ENCODE results near the gene C12orf75.
"Not testable (repeated sequence)": the region's sequence is repeated elsewhere in the genome, so short reads cannot be mapped to it uniquely, and the experiment has no call there.

C12orf75 gene

GRCh38 chr12:105294161-105294560 is 36.3 kb upstream of the C12orf75 start:
- H3K27me3 ChIP-seq = no peaks in the 10 kb centered on the region
- H3K9me3 ChIP-seq = no peaks in the 10 kb centered on the region
- no peak overlapping the region for H3K4me3 ChIP-seq (ENCODE audit: low read depth in 1 of 2, low read length in 1 of 2)
- H3K36me3 ChIP-seq = no peaks in the 10 kb centered on the region
- no peak overlapping the region for H3K27ac ChIP-seq
- TF ChIP-seq, protein P1, sequence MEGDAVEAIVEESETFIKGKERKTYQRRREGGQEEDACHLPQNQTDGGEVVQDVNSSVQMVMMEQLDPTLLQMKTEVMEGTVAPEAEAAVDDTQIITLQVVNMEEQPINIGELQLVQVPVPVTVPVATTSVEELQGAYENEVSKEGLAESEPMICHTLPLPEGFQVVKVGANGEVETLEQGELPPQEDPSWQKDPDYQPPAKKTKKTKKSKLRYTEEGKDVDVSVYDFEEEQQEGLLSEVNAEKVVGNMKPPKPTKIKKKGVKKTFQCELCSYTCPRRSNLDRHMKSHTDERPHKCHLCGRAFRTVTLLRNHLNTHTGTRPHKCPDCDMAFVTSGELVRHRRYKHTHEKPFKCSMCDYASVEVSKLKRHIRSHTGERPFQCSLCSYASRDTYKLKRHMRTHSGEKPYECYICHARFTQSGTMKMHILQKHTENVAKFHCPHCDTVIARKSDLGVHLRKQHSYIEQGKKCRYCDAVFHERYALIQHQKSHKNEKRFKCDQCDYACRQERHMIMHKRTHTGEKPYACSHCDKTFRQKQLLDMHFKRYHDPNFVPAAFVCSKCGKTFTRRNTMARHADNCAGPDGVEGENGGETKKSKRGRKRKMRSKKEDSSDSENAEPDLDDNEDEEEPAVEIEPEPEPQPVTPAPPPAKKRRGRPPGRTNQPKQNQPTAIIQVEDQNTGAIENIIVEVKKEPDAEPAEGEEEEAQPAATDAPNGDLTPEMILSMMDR (IDR thresholded peaks at IDR 0.05) = no peak
- no peaks in the 10 kb centered on the region for H3K4me1 ChIP-seq (ENCODE audit: control insufficient read depth in 1 of 2, insufficient read depth in 1 of 2, low read depth in 1 of 2, low read length in 1 of 2)

DNA sequence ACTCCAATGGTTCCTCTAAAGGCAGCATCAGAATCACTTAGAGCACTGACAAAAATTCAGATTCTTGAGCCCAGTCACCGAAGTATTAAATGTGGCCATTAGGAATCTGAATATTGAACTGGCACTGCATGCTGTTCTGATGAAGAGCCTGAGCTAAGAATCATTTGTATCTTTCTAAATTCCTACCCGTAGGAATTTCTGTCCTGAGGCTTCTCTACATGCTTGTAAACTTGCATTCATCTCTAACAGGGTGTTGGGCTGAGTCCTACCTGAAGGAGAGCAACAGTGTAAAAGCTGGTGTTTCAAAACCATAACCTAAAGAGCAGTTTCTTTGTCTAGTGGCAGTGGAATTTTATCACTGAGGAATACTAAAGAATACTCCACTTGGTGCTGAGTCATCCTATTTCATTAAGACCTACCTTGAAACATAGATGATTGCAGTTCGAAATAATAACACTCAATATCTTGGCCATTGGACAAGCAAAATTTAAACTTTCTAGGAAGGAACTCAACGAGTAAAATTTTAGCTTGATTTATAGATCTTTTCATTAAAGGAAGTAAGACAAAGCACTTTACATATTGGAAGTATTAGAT is 35.5 kb upstream of the C12orf75 start:
- no peaks in the 10 kb centered on the region for H3K36me3 ChIP-seq
- no peaks in the 10 kb centered on the region for H3K9me3 ChIP-seq
- H3K4me3 ChIP-seq (ENCODE audit: low read depth in 1 of 2, low read length in 1 of 2) = no peak overlapping the region
- H3K4me1 ChIP-seq (ENCODE audit: control insufficient read depth in 1 of 2, insufficient read depth in 1 of 2, low read depth in 1 of 2, low read length in 1 of 2) = no peaks in the 10 kb centered on the region
- TF ChIP-seq, protein P1 (IDR thresholded peaks at IDR 0.05) = no peak
- H3K27me3 ChIP-seq = no peaks in the 10 kb centered on the region
- no peak overlapping the region for H3K27ac ChIP-seq

DNA sequence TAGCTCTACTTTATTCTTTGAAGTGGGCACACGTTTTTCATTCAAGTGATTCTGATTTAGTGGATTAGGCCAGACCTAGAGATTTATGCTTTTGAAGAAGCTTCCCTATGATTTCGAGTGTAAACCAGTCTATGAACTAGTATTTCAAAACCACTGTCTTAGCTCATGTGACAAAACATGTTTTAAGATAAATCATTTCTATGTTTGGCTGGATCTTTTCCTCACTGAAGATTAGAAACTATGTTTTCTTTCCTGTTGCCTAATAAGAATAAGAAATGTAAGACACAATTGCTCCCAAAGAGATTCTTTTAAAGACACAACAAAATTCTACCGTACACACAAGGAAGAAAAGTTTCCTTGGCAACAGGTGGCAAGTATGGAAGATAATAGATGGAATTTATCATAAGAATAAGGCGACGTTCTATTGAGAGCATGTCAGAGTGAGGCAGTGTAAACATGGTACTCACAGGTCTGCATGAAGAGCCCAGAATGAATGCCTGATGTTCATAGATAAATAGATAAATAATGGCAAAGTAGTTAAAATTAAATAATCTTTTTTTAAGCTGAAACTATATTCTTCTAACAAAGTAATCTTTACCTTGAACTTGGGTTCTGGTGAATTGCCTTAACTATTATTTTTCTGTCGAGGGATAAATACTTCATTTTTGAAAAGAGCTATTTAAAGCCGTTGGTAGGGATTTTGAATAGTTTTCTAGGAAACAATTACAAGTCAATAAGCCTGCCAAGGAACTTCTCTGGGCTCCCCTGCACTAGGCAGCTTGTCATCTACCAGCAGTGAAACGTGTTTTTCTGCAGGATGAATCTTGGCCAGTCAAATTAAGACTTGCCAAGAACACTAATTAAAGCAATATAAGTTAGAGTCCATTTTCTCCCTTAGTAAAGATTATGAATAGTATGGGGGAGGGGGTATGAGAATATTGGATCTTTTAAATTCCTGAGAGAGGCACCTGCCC is 34.1 kb upstream of the C12orf75 start:
- TF ChIP-seq, protein P1 (IDR thresholded peaks at IDR 0.05) = no peak
- no peaks in the 10 kb centered on the region for H3K27me3 ChIP-seq
- no peaks in the 10 kb centered on the region for H3K36me3 ChIP-seq
- H3K27ac ChIP-seq = no peak overlapping the region
- no peaks in the 10 kb centered on the region for H3K9me3 ChIP-seq
- no peak overlapping the region for H3K4me3 ChIP-seq (ENCODE audit: low read depth in 1 of 2, low read length in 1 of 2)
- no peaks in the 10 kb centered on the region for H3K4me1 ChIP-seq (ENCODE audit: control insufficient read depth in 1 of 2, insufficient read depth in 1 of 2, low read depth in 1 of 2, low read length in 1 of 2)

GRCh38 chr12:105300883-105301282 is 29.6 kb upstream of the C12orf75 start:
- TF ChIP-seq, protein P1 (IDR thresholded peaks at IDR 0.05) = no peak
- no peaks in the 10 kb centered on the region for H3K9me3 ChIP-seq
- H3K4me1 ChIP-seq (ENCODE audit: control insufficient read depth in 1 of 2, insufficient read depth in 1 of 2, low read depth in 1 of 2, low read length in 1 of 2) = no peaks in the 10 kb centered on the region
- H3K4me3 ChIP-seq (ENCODE audit: low read depth in 1 of 2, low read length in 1 of 2) = no peak overlapping the region
- H3K27me3 ChIP-seq = no peaks in the 10 kb centered on the region
- no peaks in the 10 kb centered on the region for H3K36me3 ChIP-seq
- H3K27ac ChIP-seq = no peak overlapping the region

GRCh38 chr12:105301696-105302095 is 28.8 kb upstream of the C12orf75 start:
- TF ChIP-seq, protein P1 (IDR thresholded peaks at IDR 0.05) = no peak
- Histone ChIP-seq H3K4me3 (ENCODE audit: low read depth in 1 of 2, low read length in 1 of 2) (no peak overlapping the region), H3K36me3 (no peaks in the 10 kb centered on the region), H3K27me3 (no peaks in the 10 kb centered on the region), H3K27ac (no peak overlapping the region), H3K9me3 (no peaks in the 10 kb centered on the region), H3K4me1 (ENCODE audit: control insufficient read depth in 1 of 2, insufficient read depth in 1 of 2, low read depth in 1 of 2, low read length in 1 of 2) (no peaks in the 10 kb centered on the region)

DNA sequence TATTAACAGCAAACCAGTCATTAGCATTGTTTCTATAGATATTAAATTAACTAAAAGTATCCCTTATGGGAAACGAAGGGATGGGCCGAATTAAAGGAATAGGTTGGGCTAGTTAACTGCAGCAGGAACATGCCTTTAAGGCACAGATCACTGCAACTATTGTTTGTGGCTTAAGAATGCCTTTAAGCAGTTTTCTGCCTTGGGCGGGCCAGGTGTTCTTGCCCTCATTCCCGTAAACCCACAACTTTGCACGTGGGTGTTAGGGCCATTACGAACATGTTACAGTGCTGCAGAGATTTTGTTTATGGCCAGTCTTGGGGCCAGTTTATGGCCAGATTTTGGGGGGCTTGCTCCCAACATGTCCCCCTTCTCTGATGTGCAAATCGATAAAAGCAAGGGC is 27.5 kb upstream of the C12orf75 start:
- H3K27ac ChIP-seq; H3K4me3 ChIP-seq (ENCODE audit: low read depth in 1 of 2, low read length in 1 of 2); H3K9me3 ChIP-seq; H3K27me3 ChIP-seq; H3K36me3 ChIP-seq; H3K4me1 ChIP-seq (ENCODE audit: control insufficient read depth in 1 of 2, insufficient read depth in 1 of 2, low read depth in 1 of 2, low read length in 1 of 2): not testable (repeated sequence)

- not testable (repeated sequence) for H3K36me3 ChIP-seq; H3K4me3 ChIP-seq (ENCODE audit: low read depth in 1 of 2, low read length in 1 of 2); H3K27ac ChIP-seq; H3K9me3 ChIP-seq; H3K27me3 ChIP-seq; H3K4me1 ChIP-seq (ENCODE audit: control insufficient read depth in 1 of 2, insufficient read depth in 1 of 2, low read depth in 1 of 2, low read length in 1 of 2)
Observed at GRCh38 chr12:105304626-105305025, 25.9 kb upstream of the C12orf75 start.

GRCh38 chr12:105307601-105308314 is 22.7 kb upstream of the C12orf75 start:
- H3K27ac ChIP-seq; H3K9me3 ChIP-seq; H3K27me3 ChIP-seq; H3K36me3 ChIP-seq; H3K4me1 ChIP-seq (ENCODE audit: control insufficient read depth in 1 of 2, insufficient read depth in 1 of 2, low read depth in 1 of 2, low read length in 1 of 2); H3K4me3 ChIP-seq (ENCODE audit: low read depth in 1 of 2, low read length in 1 of 2): not testable (repeated sequence)
